Mucosa of stomach (tissue), 1 donor: ENCODE results near the gene NOTCH3.

Experiments used
- H3K27me3 ChIP-seq: one replicate; pipeline ENCODE4 v1.7.0; 2013; ENCODE audit warnings: mild to moderate bottlenecking, low read length; ENCODE audit not compliant: control insufficient read depth, insufficient read depth
- H3K36me3 ChIP-seq: one replicate; pipeline ENCODE4 v1.7.0; 2013; ENCODE audit warnings: low read length; ENCODE audit not compliant: control insufficient read depth, insufficient read depth
- H3K4me1 ChIP-seq: one replicate; pipeline ENCODE4 v1.7.0; 2013; ENCODE audit warnings: mild to moderate bottlenecking, low read length; ENCODE audit not compliant: control insufficient read depth, insufficient read depth
- H3K4me3 ChIP-seq: one replicate; pipeline ENCODE4 v1.7.0; 2013; ENCODE audit warnings: low read length
- H3K9ac ChIP-seq: one replicate; pipeline ENCODE4 v1.7.0; 2013; ENCODE audit warnings: mild to moderate bottlenecking, low read length, moderate library complexity
- H3K9me3 ChIP-seq: one replicate; pipeline ENCODE4 v1.7.0; 2013; ENCODE audit warnings: mild to moderate bottlenecking, low read length, moderate library complexity; ENCODE audit not compliant: control insufficient read depth
- donor health status: Pancreatic carcinoma.

NOTCH3 gene

DNA sequence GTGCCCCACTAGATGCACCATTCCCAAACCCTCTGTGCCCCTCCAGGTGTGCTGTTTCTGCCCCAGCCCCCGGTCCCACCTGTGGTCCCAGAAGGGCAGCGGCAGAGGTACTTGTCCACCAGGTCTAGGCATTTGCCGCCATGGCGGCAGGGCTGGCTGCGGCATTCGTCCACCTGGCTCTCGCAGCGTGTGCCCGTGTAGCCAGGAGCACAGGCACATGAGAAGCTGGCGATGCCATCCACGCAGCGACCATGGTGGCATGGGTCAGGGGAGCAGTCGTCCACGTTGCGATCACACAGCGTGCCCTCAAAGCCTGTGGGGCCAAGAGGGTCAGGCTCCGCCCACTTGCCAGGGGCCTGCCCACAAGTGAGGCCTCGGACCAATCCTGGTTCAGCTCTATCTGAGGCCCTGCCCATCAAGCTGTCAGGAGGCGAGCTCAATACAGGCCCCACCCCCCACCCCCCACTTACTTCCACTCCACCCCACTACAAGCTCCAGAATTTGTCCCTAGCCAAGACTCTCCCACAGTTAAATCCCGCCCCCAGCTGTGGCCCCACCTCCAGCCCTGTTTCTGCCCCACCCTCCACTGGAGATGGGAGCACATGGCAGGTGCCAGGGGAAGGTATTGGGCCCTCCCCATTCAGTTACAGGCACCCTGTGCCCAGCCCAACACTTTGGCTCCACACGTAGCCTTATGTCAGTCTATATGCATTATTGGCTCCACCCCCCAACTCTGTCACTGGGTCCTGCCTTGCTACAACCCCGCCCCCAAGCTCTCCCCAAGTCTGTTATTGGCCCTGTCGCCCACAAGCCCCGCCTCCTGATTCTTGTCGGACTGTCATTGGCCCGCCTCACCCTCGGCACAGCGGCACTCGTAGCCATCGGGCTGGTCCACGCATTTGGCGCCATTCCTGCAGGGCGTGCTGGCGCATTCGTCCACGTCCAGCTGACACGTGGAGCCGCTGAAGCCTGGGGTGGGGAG lies 13.5 kb downstream of the NOTCH3 start:
- H3K9ac ChIP-seq = no peak overlapping the region
- H3K4me3 ChIP-seq = no peak overlapping the region
- no peaks in the 10 kb centered on the region for H3K27me3 ChIP-seq
- no peaks in the 10 kb centered on the region for H3K36me3 ChIP-seq
- H3K4me1 ChIP-seq = no peaks in the 10 kb centered on the region
- H3K9me3 ChIP-seq = no peaks in the 10 kb centered on the region

DNA sequence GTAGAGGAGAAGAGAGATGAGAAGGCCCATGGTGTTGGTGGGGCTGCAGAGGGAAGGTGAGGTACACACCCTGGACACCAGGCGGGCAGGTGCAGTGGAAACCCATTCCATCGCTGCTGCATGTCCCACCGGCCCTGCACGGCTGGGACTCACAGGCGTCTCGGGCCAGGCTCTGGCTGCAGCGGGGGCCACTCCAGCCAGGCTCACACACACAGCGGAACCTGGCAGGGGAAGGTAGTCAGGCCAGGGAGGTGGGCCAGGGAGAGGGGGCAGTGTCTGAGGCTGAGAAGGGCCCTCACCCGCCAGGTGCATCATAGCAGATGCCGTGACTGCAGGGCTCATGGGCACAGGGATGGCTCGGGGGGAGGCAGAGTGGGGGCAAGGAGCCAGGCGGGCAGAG lies 15.6 kb downstream of the NOTCH3 start:
- Histone ChIP-seq H3K27me3 (no peaks in the 10 kb centered on the region), H3K4me1 (peaks cover 4% of the 10 kb centered on the region), H3K9ac (no peak overlapping the region), H3K9me3 (no peaks in the 10 kb centered on the region), H3K36me3 (no peaks in the 10 kb centered on the region), H3K4me3 (no peak overlapping the region)

DNA sequence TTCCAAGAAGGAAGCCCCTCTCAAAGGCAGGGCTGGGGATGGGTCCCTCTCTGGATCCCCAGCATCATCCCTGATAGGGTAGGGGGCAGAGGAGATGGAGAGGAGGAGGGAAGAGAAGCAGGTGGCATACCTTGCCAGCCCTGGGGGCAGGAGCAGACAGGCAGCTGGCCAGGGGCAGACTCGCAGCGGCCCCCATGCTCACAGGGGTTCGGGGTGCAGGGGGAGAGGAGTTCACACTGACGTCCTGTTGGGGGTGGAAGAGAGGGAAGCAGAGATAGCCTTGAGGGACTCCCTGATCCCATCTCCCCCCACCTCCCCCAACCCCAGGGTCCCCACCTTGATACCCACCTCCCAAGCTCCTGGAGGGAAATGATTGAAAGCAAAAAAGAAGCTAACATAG lies 16.0 kb downstream of the NOTCH3 start:
- H3K9ac ChIP-seq = no peak overlapping the region

DNA sequence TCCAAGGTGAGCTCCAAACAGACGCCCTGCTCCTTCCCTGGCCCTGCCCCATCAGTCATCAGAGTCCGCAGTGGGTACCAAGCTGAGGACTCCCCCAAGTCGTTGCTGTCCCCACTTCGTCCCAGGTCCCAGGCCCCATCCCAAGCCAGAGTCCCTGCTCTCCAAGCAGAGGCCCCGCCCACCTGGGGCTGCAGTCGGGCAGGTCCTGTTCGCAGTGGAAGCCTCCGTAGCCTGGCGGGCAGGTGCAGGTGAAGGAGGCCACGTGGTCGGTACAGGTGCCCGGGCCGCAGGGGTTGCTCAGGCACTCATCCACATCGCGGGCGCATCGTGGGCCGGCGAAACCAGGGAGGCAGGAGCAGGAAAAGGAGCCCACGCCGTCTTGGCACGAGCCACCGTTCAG lies 19.4 kb downstream of the NOTCH3 start:
- Histone ChIP-seq H3K9ac (no peak overlapping the region), H3K36me3 (no peaks in the 10 kb centered on the region), H3K27me3 (no peaks in the 10 kb centered on the region), H3K4me3 (no peak overlapping the region), H3K4me1 (peaks cover 8% of the 10 kb centered on the region), H3K9me3 (no peaks in the 10 kb centered on the region)

More for the DNA sequence above, 16.0 kb downstream of the NOTCH3 start:
- H3K36me3 ChIP-seq = no peaks in the 10 kb centered on the region
- H3K4me1 ChIP-seq = peaks cover 4% of the 10 kb centered on the region
- H3K4me3 ChIP-seq = no peak overlapping the region
- no peaks in the 10 kb centered on the region for H3K27me3 ChIP-seq
- H3K9me3 ChIP-seq = no peaks in the 10 kb centered on the region

DNA sequence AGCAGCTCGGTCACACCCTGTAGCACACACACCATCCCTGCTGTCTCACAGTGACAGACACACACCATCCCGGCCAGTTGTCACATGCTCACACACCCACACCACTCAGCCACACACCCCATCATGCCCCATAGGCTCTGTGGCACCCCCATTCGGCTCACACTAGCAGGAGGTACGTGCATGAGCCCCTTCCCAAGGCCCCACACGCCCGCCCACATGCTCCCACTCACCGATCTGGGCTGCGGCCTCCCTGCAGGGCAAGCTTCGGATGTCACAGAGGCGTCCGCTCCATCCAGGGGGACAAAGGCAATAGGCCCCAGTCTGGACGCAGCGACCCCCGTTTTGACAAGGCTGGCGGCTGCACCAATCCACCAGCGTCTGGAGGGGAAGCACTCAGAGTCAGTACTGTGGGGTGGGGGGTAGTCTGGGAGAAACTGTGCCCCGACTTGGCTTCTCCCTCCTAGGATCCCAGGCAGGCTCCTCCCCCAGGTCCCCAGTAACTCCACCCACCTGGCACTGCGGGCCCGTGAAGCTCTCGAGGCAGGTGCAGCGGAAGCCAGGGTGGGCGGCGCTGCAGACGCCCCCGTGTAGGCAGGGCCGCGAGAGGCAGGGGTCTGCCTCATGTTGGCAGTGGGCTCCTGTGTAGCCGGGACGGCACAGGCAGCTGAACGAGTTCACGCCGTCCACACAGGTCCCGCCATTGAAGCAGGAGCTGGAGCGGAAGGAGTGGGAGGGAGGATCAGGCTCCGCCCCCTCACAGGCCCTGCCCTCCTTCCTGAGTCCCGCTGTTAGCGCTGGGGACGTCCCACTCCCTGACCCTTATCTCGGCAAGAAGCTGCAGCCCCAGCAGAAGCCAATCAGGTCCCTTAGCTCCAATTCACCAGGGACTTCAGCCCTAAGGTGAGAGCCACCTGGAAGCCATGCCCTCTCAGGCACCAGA lies 20.1 kb downstream of the NOTCH3 start:
- no peak overlapping the region for H3K4me3 ChIP-seq
- peaks cover 8% of the 10 kb centered on the region for H3K4me1 ChIP-seq
- H3K27me3 ChIP-seq = no peaks in the 10 kb centered on the region
- H3K36me3 ChIP-seq = no peaks in the 10 kb centered on the region
- no peak overlapping the region for H3K9ac ChIP-seq
- H3K9me3 ChIP-seq = no peaks in the 10 kb centered on the region

DNA sequence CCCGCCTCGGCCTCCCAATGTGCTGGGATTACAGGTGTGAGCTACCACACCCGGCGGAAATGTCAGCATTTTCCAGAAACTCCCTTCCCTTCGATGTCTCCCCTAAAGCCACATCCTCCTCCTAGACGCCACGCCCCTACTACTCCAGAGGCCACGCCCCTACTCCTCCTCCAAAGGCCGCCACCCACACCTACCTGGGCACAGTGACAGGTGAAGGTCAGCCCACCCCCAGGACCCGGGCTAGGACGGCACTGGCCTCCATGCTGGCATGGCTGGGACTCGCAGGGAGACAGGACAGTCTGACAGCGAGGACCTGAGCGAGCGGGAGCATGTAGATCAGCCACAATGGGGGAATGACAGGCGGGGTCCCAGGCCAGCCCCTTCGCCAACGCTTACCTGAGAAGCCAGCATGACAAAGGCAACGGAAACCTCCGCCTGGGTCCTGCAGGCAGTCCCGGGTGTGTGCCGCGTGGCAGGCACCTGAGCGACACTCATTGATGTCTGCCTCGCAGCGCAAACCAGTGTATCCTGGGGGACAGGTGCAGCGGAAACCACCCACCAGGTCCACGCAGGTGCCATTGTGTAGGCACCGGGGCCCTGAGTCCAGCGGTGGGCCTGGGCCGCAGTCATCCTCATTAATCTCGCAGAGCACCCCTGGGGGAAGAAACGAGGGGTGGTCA lies 22.0 kb downstream of the NOTCH3 start:
- H3K9ac ChIP-seq = no peak overlapping the region
- no peaks in the 10 kb centered on the region for H3K9me3 ChIP-seq
- no peaks in the 10 kb centered on the region for H3K27me3 ChIP-seq
- no peak overlapping the region for H3K4me3 ChIP-seq
- no peaks in the 10 kb centered on the region for H3K36me3 ChIP-seq
- H3K4me1 ChIP-seq = peaks cover 8% of the 10 kb centered on the region

DNA sequence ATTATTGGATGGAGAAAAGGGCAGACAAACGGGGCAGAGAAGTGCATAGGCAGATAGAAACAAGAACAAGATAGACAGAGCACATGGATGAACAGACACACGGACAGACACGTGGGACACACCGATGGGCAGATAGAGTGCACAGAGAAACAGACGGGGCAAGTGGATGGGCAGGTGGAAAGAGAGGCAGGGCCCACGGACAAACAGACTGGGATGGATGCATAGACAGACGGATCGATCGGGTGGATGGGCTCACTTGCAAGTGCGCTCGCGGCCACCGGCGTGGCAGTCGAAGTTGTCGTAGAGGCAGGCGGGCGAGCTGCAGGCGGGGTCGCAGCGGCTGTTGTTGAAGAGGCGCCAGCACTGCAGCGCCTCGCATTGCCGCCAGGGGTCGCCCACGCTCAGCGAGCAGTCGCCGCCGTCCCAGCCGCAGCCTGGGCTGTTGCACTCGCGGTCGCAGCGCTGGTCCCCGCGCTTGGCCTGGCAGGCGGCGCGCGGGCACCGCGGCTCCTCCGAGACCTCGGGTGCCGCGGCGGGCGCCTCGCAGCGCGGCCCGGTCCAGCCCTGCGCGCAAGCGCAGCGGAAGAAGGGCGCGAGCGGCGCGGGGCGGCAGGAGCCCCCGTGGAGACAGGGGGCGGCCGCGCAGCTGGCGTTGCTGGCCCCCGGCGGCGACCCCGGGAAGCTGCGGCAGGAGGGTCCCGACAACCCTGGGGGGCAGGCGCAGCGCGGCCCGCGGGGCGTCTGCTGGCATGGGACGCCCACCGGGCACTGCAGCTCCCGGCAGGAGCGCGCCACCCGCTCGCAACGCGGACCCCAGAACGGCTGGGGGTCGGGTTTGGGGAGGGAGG lies 23.3 kb downstream of the NOTCH3 start:
- no peak overlapping the region for H3K4me3 ChIP-seq
- no peaks in the 10 kb centered on the region for H3K27me3 ChIP-seq
- peaks cover 8% of the 10 kb centered on the region for H3K4me1 ChIP-seq
- no peak overlapping the region for H3K9ac ChIP-seq
- H3K9me3 ChIP-seq = no peaks in the 10 kb centered on the region
- no peaks in the 10 kb centered on the region for H3K36me3 ChIP-seq

DNA sequence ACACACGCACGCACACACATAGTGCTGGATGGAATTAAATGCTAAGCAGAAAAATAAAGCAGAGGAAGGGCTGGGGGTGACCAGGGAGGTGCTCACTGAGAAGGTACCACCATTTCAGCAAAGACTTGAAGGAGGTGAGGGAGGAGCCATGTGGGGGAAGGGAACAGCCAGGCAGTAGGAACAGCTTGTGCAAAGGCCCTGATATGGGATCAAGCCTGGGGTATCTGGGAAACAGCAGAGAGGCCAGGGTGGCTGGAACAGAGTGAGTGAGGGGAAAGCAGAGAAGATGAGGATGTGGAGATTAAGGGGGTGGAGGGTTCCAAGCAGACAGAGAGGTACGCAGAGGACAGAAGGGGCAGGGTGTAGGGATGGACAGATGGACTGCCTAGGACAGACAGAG lies 25.2 kb downstream of the NOTCH3 start:
- no peaks in the 10 kb centered on the region for H3K9me3 ChIP-seq
- H3K27me3 ChIP-seq = no peaks in the 10 kb centered on the region
- peaks cover 7% of the 10 kb centered on the region for H3K4me1 ChIP-seq
- no peak overlapping the region for H3K4me3 ChIP-seq
- no peak overlapping the region for H3K9ac ChIP-seq
- H3K36me3 ChIP-seq = no peaks in the 10 kb centered on the region

DNA sequence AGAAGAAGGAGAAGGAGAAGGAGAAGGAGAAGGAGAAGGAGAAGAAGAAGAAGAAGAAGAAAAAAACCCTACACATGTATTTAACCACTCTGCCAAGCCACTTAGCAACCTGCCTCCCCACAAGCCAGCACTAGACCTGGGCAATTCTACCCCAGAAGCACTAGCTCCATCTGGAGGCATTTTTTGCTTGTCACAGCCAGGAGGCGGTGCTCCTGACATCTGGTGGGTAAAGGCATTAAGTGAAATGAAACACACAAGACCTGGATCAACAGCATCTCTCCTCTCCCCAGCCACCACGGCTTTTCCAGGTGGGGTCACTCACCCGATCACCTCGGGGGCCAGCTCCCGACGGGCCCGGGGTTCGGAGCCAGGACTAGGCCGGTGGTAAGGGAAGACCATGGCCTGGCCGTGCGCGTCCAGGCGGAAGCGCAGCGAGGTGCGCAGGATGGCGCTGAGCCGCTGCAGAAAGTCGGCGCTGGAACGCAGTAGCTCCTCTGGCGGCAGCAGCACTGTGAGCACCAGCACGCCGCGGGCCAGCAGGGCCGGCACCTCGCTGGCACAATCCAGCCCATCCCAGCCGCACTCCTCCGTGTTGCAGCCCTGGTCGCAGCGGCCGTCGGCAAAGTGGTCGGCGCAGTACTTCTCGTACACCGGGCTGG lies 26.9 kb downstream of the NOTCH3 start:
- Histone ChIP-seq H3K9ac (no peak overlapping the region), H3K4me1 (peaks cover 4% of the 10 kb centered on the region), H3K4me3 (no peak overlapping the region), H3K27me3 (no peaks in the 10 kb centered on the region), H3K36me3 (no peaks in the 10 kb centered on the region), H3K9me3 (no peaks in the 10 kb centered on the region)

DNA sequence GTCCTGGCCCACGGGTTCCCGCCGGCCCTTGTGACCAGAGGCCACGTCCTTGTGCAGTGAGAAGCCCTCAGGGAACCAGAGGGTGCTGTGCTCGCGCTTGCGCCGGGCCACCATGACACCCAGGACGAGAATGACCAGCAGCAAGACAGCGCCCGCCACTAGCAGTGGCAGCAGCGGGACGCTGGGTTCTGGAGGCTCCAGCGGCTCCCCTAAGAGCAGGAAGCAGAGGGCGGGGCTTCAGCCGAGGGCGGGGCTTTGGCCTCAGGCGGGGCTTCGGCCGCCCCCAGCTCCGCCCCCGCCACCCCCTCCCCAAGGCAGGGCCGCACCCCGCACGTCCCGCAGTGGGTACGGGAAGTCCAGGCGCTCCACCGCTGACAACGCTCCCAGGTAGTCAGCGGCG lies 30.4 kb downstream of the NOTCH3 start:
- Histone ChIP-seq H3K36me3 (no peaks in the 10 kb centered on the region), H3K4me1 (no peaks in the 10 kb centered on the region), H3K27me3 (no peaks in the 10 kb centered on the region), H3K9ac (no peak overlapping the region), H3K9me3 (peaks cover 10% of the 10 kb centered on the region), H3K4me3 (no peak overlapping the region)
